Psoas muscle (tissue), 8 donors: Measurements from ENCODE around the gene CORO2B. TPM values are rescaled to one million over a fixed set of nuclear protein-coding genes. Genes with fewer than 3 reads are reported as not detected.

Source experiments
- ATAC-seq, 4 donors: fragments of 200-7000 bp; cut with Tn5 transposase; one replicate each; pipeline ENCODE4 v1.9.1; 2020; ENCODE audit warnings: moderate library complexity in 3 of 4, mild to moderate bottlenecking in 2 of 4
- DNase-seq, 2 donors: peaks; one replicate each; pipeline ENCODE4 v3.0.0-alpha.2; 2020
- H3K27ac ChIP-seq: fragments of 200-600 bp; one replicate; pipeline ENCODE4 v1.8.0; 2022
- H3K27me3 ChIP-seq, 3 donors: fragments of 200-600 bp in 1 of 3; one replicate each; pipeline versions ENCODE4 v1.6.1 to v1.8.0; 2013 to 2022; ENCODE audit warnings: low read length in 2 of 3, mild to moderate bottlenecking in 2 of 3, moderate library complexity in 1 of 3; ENCODE audit not compliant: insufficient read depth in 3 of 3
- H3K36me3 ChIP-seq, 2 donors: fragments of 200-600 bp in 1 of 2; one replicate each; pipeline versions ENCODE4 v1.6.1 to v1.8.0; 2013 to 2022; ENCODE audit warnings: low read depth in 1 of 2, mild to moderate bottlenecking in 1 of 2, moderate library complexity in 1 of 2; ENCODE audit not compliant: insufficient read depth in 1 of 2
- H3K4me1 ChIP-seq: fragments of 200-600 bp; one replicate; pipeline ENCODE4 v1.8.0; 2022
- H3K4me3 ChIP-seq: fragments of 200-600 bp; one replicate; pipeline ENCODE4 v1.8.0; 2022; ENCODE audit warnings: mild to moderate bottlenecking
- H3K9me3 ChIP-seq: fragments of 200-600 bp; one replicate; pipeline ENCODE4 v1.8.0; 2022
- CTCF ChIP-seq: fragments of 200-600 bp; IDR thresholded peaks from one replicate; pipeline ENCODE4 v1.8.0; 2022; ENCODE audit warnings: antibody characterized with exemption
- WGBS, 3 donors: extraction: QIAGEN DNeasy Blood & Tissue Kit; methylation state at CpG; one replicate each; pipeline versions ENCODE4 v1.1.6 to v1.1.7; 2013; 5-methylcytosine and 5-hydroxymethylcytosine counted together
- intact Hi-C, 2 donors: fragments of 100-400 bp; cut with DNase I; formaldehyde crosslinking; loops; one replicate each; pipeline versions ENCODE4 v1.11.0 to v1.14.2; 2022
- polyA plus RNA-seq, 3 donors: library from polyadenylated mRNA; stranded (reverse); fragments of 200-250 nt; gene quantifications; one replicate each; pipeline ENCODE4 v1.2.3, GENCODE V29; 2013
- total RNA-seq, 4 donors: library from RNA; stranded (reverse); fragmentation: NEBNext Ultra II Directional in 2 of 4; extraction: Animal tissue kit (Norgen Biotek cat#: 25700) in 2 of 4; gene quantifications; one replicate each; pipeline versions ENCODE4 v1.2.1 to v1.2.4, GENCODE V29; 2021 to 2023
- donor health status: healthy with polysubstance abuse.
- donor health status: DM: no; HTN: no; CAD: no; lungs with moderate emphysema.
- donor health status: Bipolar disorder and iron deficiency.
- donor health status: healthy.
- donor health status: DM: yes; HTN: yes; CAD: no.
- donor health status: DM: no; HTN: no; CAD: no.
- donor health status: DM: no; HTN: no; CAD: no.
- donor health status: DM: yes; HTN: yes; CAD: no.

Gene CORO2B
- total and polyA plus RNA-seq, 7 donors: 1.1 to 3.2 (median 2.0) TPM

DNA sequence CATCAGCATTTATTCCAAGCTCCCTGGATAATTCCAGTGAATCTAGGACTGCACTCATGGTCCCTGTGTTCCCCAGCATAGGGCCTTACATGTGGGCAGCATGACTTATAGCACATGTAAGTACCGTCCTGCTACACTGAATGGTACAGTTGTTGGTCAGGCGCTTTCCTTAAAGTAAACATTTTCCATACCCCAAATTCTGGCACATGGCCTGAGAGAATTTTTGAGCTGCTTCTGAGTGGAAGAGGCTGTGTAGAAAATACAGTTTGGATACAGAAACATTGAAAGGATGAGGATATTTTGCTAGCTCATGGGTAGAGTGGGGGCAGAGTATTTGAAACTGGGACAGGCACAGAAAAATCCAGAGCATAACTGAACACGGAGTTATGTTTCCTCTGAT, 27.6 kb downstream of the CORO2B start:
- peaks cover 5% of the 10 kb centered on the region for H3K4me1 ChIP-seq
- no peaks in the 10 kb centered on the region for H3K27me3 ChIP-seq
- WGBS, 3 donors: 92 to 99% (median 96%) methylated on average over 3 of the region's 3 CpGs
- TF ChIP-seq CTCF: no peak
- DNase-seq: no peak
- no peak for ATAC-seq
- H3K4me3 ChIP-seq: no peak overlapping the region
- H3K9me3 ChIP-seq: peaks cover 5% of the 10 kb centered on the region
- no peak overlapping the region for H3K27ac ChIP-seq
- intact Hi-C loops: no loop called here
- H3K36me3 ChIP-seq: no peaks in the 10 kb centered on the region

GRCh38 chr15:68608206-68608843, 29.5 kb downstream of the CORO2B start:
- peak; percentile 91 to 96 for DNase-seq
- WGBS, 3 donors: 43 to 63% (median 54%) methylated on average over 8 of the region's 8 CpGs
- intact Hi-C loops: no loop called here

DNA sequence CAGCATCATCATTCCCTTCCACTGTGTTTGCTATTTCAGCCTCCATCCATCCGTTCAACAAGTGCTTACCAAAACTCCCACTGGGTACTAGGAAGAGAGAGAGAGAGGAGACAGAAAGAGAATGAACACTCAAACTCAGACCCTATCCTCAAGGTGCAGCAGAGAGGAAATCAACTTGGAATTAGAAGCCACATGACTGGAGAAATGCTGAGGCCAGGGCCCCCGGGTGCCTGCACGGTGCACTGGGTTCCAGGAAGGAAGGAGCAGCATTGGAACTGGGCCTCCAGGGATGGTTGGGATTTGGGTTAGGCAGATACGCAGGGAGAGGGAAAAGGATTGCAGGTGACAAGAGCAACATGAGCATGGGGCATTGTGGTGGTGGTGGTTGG, 30.0 kb downstream of the CORO2B start:
- no peak for DNase-seq
- intact Hi-C loops: no loop called here
- Histone ChIP-seq H3K4me3 (no peak overlapping the region), H3K27me3 (no peaks in the 10 kb centered on the region), H3K36me3 (no peaks in the 10 kb centered on the region), H3K27ac (peak overlapping the region; percentile 16), H3K9me3 (peaks cover 5% of the 10 kb centered on the region), H3K4me1 (peaks cover 5% of the 10 kb centered on the region)
- TF ChIP-seq CTCF: no peak
- WGBS, 3 donors: 70 to 82% (median 71%) methylated on average over 4 of the region's 4 CpGs
- ATAC-seq: no peak

More at GRCh38 chr15:68608206-68608843, 29.5 kb downstream of the CORO2B start:
- H3K4me3 ChIP-seq: no peak overlapping the region
- peaks cover 5% of the 10 kb centered on the region for H3K4me1 ChIP-seq
- no peaks in the 10 kb centered on the region for H3K36me3 ChIP-seq
- TF ChIP-seq CTCF: no peak
- H3K9me3 ChIP-seq: peaks cover 5% of the 10 kb centered on the region
- no peaks in the 10 kb centered on the region for H3K27me3 ChIP-seq
- H3K27ac ChIP-seq: peak overlapping the region; percentile 16
- ATAC-seq: peak; percentile 52 to 76 (median 74)

DNA sequence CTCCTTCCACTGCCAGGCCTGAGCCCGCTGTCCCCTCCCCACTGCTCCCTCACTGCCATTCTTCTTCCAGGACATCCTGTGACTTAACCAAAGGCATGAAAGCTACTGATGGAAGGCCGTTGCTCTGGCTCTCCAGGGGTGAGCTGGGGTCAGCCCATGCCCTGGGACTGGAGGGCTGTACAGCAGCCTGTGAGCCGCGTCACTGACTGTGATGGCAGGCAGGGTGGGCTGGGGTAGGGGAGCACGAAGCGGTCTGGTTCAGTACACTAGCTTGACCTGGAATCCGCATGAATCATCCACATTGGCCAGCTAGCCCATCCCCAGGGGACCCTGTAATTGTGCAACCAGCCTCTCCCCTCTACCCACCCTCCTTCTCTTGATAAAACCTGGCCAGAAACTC, 30.8 kb downstream of the CORO2B start:
- Histone ChIP-seq H3K27me3 (peaks cover 0 to 3% (median 0%) of the 10 kb centered on the region in 3 donors), H3K36me3 (no peaks in the 10 kb centered on the region), H3K9me3 (peaks cover 5% of the 10 kb centered on the region), H3K4me3 (no peak overlapping the region), H3K4me1 (peaks cover 5% of the 10 kb centered on the region), H3K27ac (peak overlapping the region; percentile 1)
- intact Hi-C loops: no loop called here
- no peak for TF ChIP-seq CTCF
- WGBS, 3 donors: 55 to 61% (median 57%) methylated on average over 7 of the region's 7 CpGs
- DNase-seq (peak; percentile 88 to 95), ATAC-seq (peak; percentile 56 to 85 (median 79))

DNA sequence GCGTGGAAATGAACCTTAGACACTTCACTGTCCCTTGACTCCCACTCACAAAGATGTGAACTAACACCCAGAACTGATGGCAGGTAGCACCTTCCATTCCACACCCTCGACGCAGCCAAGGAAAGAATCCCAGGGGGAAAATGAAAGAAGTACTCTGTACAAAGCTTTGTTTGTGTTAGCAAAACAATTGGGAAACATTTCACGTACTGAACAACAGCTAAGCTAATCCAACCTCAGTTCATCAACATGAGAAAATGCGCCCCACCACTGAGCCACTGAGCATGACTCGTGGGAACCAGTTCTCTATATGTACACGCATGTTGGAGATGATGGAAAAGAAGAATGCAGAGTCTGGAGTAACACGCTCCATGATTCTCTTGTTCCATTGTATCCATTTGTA, 32.0 kb downstream of the CORO2B start:
- no peak for TF ChIP-seq CTCF
- DNase-seq: no peak
- H3K27ac ChIP-seq: no peak overlapping the region

More for the DNA sequence above, 32.0 kb downstream of the CORO2B start:
- ATAC-seq: no peak
- peaks cover 0 to 3% (median 0%) of the 10 kb centered on the region in 3 donors for H3K27me3 ChIP-seq
- no peaks in the 10 kb centered on the region for H3K36me3 ChIP-seq
- peaks cover 5% of the 10 kb centered on the region for H3K4me1 ChIP-seq
- H3K9me3 ChIP-seq: peaks cover 5% of the 10 kb centered on the region
- intact Hi-C loops: no loop called here
- H3K4me3 ChIP-seq: no peak overlapping the region
- 71 to 76% (median 72%) methylated on average over 8 of the region's 8 CpGs for WGBS, 3 donors
